GM06990 (cell line): ENCODE results near the gene MCTP1.
A peak's percentile ranks its signal among the peaks of the same experiment; 100 is the strongest.

Source experiments
- DNase-seq: peaks from one replicate; pipeline ENCODE4 v3.0.0-alpha.2; 2011; ENCODE audit not compliant: insufficient read length; ENCODE audit errors: extremely low read depth
- H3K27me3 ChIP-seq: replicated peaks from 2 replicates; pipeline ENCODE4 v1.6.0; 2011; ENCODE audit warnings: low read length; ENCODE audit not compliant: control insufficient read depth, insufficient read depth
- H3K36me3 ChIP-seq: 2 replicates; pipeline ENCODE4 v1.5.1; 2011; ENCODE audit warnings: low read length; ENCODE audit not compliant: control insufficient read depth, insufficient read depth
- H3K4me3 ChIP-seq: replicated peaks from 2 replicates; pipeline ENCODE4 v1.5.1; 2011; ENCODE audit warnings: low read depth, mild to moderate bottlenecking, control low read depth, low read length
- CTCF ChIP-seq: IDR thresholded peaks from 2 replicates; pipeline ENCODE4 v1.5.1; 2011; ENCODE audit warnings: low read length, control low read depth, mild to moderate bottlenecking, inconsistent platforms; ENCODE audit not compliant: insufficient read depth, poor library complexity, severe bottlenecking

MCTP1 gene

GRCh38 chr5:94908889-94909480 is 375.9 kb downstream of the MCTP1 start:
- DNase-seq = no peak
- H3K4me3 ChIP-seq = no peak overlapping the region
- TF ChIP-seq CTCF = peak; percentile 53
- no peaks in the 10 kb centered on the region for H3K36me3 ChIP-seq
- no peaks in the 10 kb centered on the region for H3K27me3 ChIP-seq

- no peak for DNase-seq
- Histone ChIP-seq H3K36me3 (no peaks in the 10 kb centered on the region), H3K27me3 (no peaks in the 10 kb centered on the region), H3K4me3 (no peak overlapping the region)
- no peak for TF ChIP-seq CTCF
Measured at GRCh38 chr5:94906750-94907149, 378.1 kb downstream of the MCTP1 start.

GRCh38 chr5:94903726-94904125 is 381.2 kb downstream of the MCTP1 start:
- no peaks in the 10 kb centered on the region for H3K36me3 ChIP-seq
- no peak for DNase-seq

GRCh38 chr5:94901191-94901979 is 383.5 kb downstream of the MCTP1 start:
- H3K27me3 ChIP-seq = no peaks in the 10 kb centered on the region
- TF ChIP-seq CTCF = no peak
- DNase-seq = peak; percentile 17
- H3K36me3 ChIP-seq = no peaks in the 10 kb centered on the region
- H3K4me3 ChIP-seq = no peak overlapping the region

More at GRCh38 chr5:94903726-94904125, 381.2 kb downstream of the MCTP1 start:
- H3K27me3 ChIP-seq = no peaks in the 10 kb centered on the region
- no peak for TF ChIP-seq CTCF
- H3K4me3 ChIP-seq = no peak overlapping the region

- TF ChIP-seq CTCF = no peak
- Histone ChIP-seq H3K4me3 (no peak overlapping the region), H3K36me3 (no peaks in the 10 kb centered on the region), H3K27me3 (no peaks in the 10 kb centered on the region)
- no peak for DNase-seq
Measured at GRCh38 chr5:94900006-94900505, 384.8 kb downstream of the MCTP1 start.
